HepG2 (cell line): ENCODE measurements around the gene TTC19. TPM values are rescaled to one million over a fixed set of nuclear protein-coding genes. Genes with fewer than 3 reads are reported as not detected.
A peak's percentile ranks its signal among the peaks of the same experiment; 100 is the strongest.

ENCODE experiments used
- ATAC-seq: fragments of 200-7000 bp; cut with Tn5 transposase; 3 replicates; pipeline ENCODE4 v1.9.1; 2020; ENCODE audit warnings: mild to moderate bottlenecking, moderate library complexity
- BruUV-seq: library from RNA; stranded (reverse); fragments of 400-500 nt; replicated peaks from 2 replicates; lab custom pipeline; 2021; lab: Mats Ljungman, UMichigan
- CTCF ChIA-PET: fragments of 300-600 bp; formaldehyde crosslinking; extraction: SDS; loops from one replicate; lab custom pipeline; 2021; ENCODE audit warnings: low total read pairs, inconsistent platforms, low intra/inter-chr PET ratio; lab: Yijun Ruan, JAX
- POLR2A ChIA-PET: fragments of 350-600 bp; sonication (Branson Sonifier 250); formaldehyde crosslinking; loops from one replicate; lab custom pipeline; 2020; ENCODE audit warnings: antibody characterized with exemption, inconsistent platforms; lab: Yijun Ruan, JAX
- DNase-seq: peaks from one replicate; pipeline ENCODE4 v3.0.0-alpha.2; 2015; ENCODE audit warnings: low spot score
- FAIRE-seq: peaks from 3 replicates; lab custom pipeline; 2011; peaks lifted over from hg19 to GRCh38; lab: Jason Lieb, UNC
- H2AFZ ChIP-seq: one replicate; pipeline ENCODE4 v1.6.1; 2011; ENCODE audit warnings: low read length, inconsistent platforms
- H3K27ac ChIP-seq: fragments of 300-600 bp; 3 replicates; pipeline ENCODE4 v1.8.0; 2011; ENCODE audit warnings: mixed run types, mild to moderate bottlenecking, mixed read lengths, low read length, inconsistent platforms; ENCODE audit not compliant: insufficient read depth; ENCODE audit errors: extremely low read length
- H3K27me3 ChIP-seq, 2 experiments: fragments of 200-600 bp in 1 of 2; 2 replicates in 1 of 2; 3 replicates in 1 of 2; pipeline versions ENCODE4 v1.6.0 to v1.8.0; 2011; ENCODE audit warnings: low read length in 2 of 2, mild to moderate bottlenecking in 2 of 2, moderate library complexity in 2 of 2, inconsistent platforms in 1 of 2; ENCODE audit not compliant: insufficient read depth in 2 of 2, control insufficient read depth in 1 of 2
- H3K36me3 ChIP-seq, 2 experiments: fragments of 200-600 bp in 1 of 2; replicated peaks in 1 of 2; 2 replicates in 1 of 2; 3 replicates in 1 of 2; pipeline versions ENCODE4 v1.5.1 to v1.8.0; 2011; ENCODE audit warnings: low read length in 2 of 2, inconsistent platforms in 1 of 2; ENCODE audit not compliant: insufficient read depth in 2 of 2, control insufficient read depth in 1 of 2
- H3K4me1 ChIP-seq: 2 replicates; pipeline ENCODE4 v1.5.1; 2012; ENCODE audit warnings: low read length, inconsistent platforms; ENCODE audit not compliant: insufficient read depth
- H3K4me2 ChIP-seq: 2 replicates; pipeline ENCODE4 v1.6.0; 2011; ENCODE audit warnings: low read depth, low read length, inconsistent platforms
- H3K4me3 ChIP-seq, 3 experiments: fragments of 200-600 bp in 1 of 3; sonication (generic), shearing (Covaris generic) in 1 of 3; replicated peaks in 1 of 3; 2 replicates each; pipeline ENCODE4 v1.5.1; 2011 to 2016; ENCODE audit warnings: low read length in 3 of 3, inconsistent platforms in 2 of 3, low read depth in 2 of 3, mild to moderate bottlenecking in 2 of 3, control low read depth in 1 of 3, mixed read lengths in 1 of 3; ENCODE audit not compliant: insufficient read depth in 1 of 3
- H3K79me2 ChIP-seq: one replicate; pipeline ENCODE4 v1.6.1; 2011; ENCODE audit warnings: low read length, inconsistent platforms; ENCODE audit not compliant: insufficient read depth
- H3K9ac ChIP-seq: 2 replicates; pipeline ENCODE4 v1.6.0; 2011; ENCODE audit warnings: mild to moderate bottlenecking, low read depth, low read length, inconsistent platforms; ENCODE audit not compliant: insufficient read depth
- H3K9me3 ChIP-seq: 2 replicates; pipeline ENCODE4 v1.5.1; 2012; ENCODE audit warnings: mild to moderate bottlenecking, low read length
- H4K20me1 ChIP-seq: 2 replicates; pipeline ENCODE4 v1.6.0; 2011; ENCODE audit warnings: inconsistent platforms, mild to moderate bottlenecking, low read length, moderate library complexity; ENCODE audit not compliant: insufficient read depth
- CEBPB ChIP-seq: IDR thresholded peaks from 2 replicates; pipeline ENCODE4 v1.6.1; 2011; ENCODE audit warnings: low read depth, low read length, improper control_type of control experiment, borderline replicate concordance
- CEBPG ChIP-seq: IDR thresholded peaks from 2 replicates; pipeline ENCODE4 v1.6.1; 2016
- MBD4 ChIP-seq: IDR thresholded peaks from 2 replicates; pipeline ENCODE4 v1.6.1; 2012; ENCODE audit warnings: low read length, inconsistent platforms, borderline replicate concordance
- PAX8 ChIP-seq: sonication (generic); formaldehyde crosslinking; IDR thresholded peaks from 2 replicates; pipeline ENCODE4 v1.8.0; 2022; ENCODE audit warnings: mild to moderate bottlenecking, missing genetic modification reagents, borderline replicate concordance
- SMAD9 ChIP-seq: sonication (generic); formaldehyde crosslinking; IDR thresholded peaks from 2 replicates; pipeline ENCODE4 v1.5.1; 2020; ENCODE audit warnings: mild to moderate bottlenecking, missing genetic modification reagents
- ZBTB42 ChIP-seq: sonication (generic); formaldehyde crosslinking; IDR thresholded peaks from 2 replicates; pipeline ENCODE4 v1.5.0; 2020; ENCODE audit warnings: mild to moderate bottlenecking, missing genetic modification reagents
- ZMAT3 ChIP-seq: sonication (generic); formaldehyde crosslinking; conservative IDR thresholded peaks from 2 replicates; pipeline ENCODE4 v1.7.0; 2021; ENCODE audit warnings: missing genetic modification reagents
- ZNF367 ChIP-seq: sonication (generic); formaldehyde crosslinking; IDR thresholded peaks from 2 replicates; pipeline ENCODE4 v1.4.0; 2020; ENCODE audit warnings: missing genetic modification reagents, borderline replicate concordance
- ZNF550 ChIP-seq: sonication (generic); formaldehyde crosslinking; IDR thresholded peaks from 2 replicates; pipeline ENCODE4 v1.4.0; 2020; ENCODE audit warnings: mild to moderate bottlenecking, missing genetic modification reagents, borderline replicate concordance
- WGBS: methylation state at CpG from one replicate; pipeline ENCODE4 v1.1.6; 2017; ENCODE audit warnings: low lambda C conversion rate; 5-methylcytosine and 5-hydroxymethylcytosine counted together
- in situ Hi-C: cut with HindIII; loops from 2 replicates; pipeline ENCODE4 v1.10.0; 2017; ENCODE audit warnings: low pct_unique_long_range_greater_than_20kb; ENCODE audit not compliant: extremely low pct_ligation_motif_present
- intact Hi-C: fragments of 100-400 bp; cut with micrococcal nuclease; formaldehyde crosslinking; loops from one replicate; pipeline ENCODE4 v1.10.0; 2022; ENCODE audit not compliant: unreplicated experiment
- polyA plus RNA-seq, 8 experiments: library from polyadenylated mRNA; depleted of rRNA in 3 of 8; stranded (reverse) in 7 of 8; unstranded in 1 of 8; fragments of >200 nt; fragmentation: Illumina TruSeq in 4 of 8; extraction: Trizol in 4 of 8; gene quantifications; 2 replicates each; pipeline versions ENCODE4 v1.2.1 to v1.2.3, GENCODE V29; 2011 to 2016; ENCODE audit warnings: low read depth in 4 of 8, missing spikeins in 1 of 8, mixed read lengths in 1 of 8; ENCODE audit not compliant: insufficient read depth in 1 of 8
- total RNA-seq, 5 experiments: library from RNA; depleted of rRNA; stranded (reverse); fragments of >200 nt; fragmentation: Illumina TruSeq; extraction: Trizol; gene quantifications; 2 replicates each; pipeline ENCODE4 v1.2.3, GENCODE V29; 2016; ENCODE audit warnings: low read depth in 1 of 5
- TF ChIP-seq, protein P1 (sequence below): sonication (generic); formaldehyde crosslinking; conservative IDR thresholded peaks from 2 replicates; pipeline ENCODE4 v1.4.0; 2020; ENCODE audit warnings: mild to moderate bottlenecking, missing genetic modification reagents, moderate library complexity

Gene TTC19
- total and polyA plus RNA-seq, 2 of the 13 experiments (the other 11 are each of a cell fraction or from before 2014, with no cell fraction given): 4.4 to 24.3 TPM

DNA sequence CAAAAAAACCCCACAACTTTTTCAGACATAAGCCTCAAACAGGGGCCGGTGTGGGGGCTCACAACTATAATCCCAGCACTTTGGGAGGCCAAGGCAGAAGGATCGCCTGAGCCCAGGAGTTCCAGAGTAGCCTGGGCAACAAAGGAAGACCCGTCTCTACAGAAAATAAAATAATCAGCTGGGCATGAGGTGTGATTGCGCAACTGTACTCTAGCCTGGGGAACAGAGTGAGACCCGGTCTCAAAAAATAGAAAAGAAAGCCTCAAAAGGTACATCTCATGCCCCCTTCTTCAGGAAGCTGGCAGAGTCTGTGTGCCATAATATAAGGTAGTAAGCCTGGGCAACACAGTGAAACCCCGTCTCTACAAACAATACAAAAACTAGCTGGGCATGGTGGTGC is 3.3 kb upstream of the TTC19 start:
- CTCF ChIA-PET: no interaction called here
- H4K20me1 ChIP-seq: no peaks in the 10 kb centered on the region
- BruUV-seq: no TSS peak
- H3K27ac ChIP-seq: no peak overlapping the region
- ATAC-seq: no peak
- H3K9ac ChIP-seq: no peak overlapping the region
- peaks cover 15% of the 10 kb centered on the region for H3K4me1 ChIP-seq
- peaks cover 15% of the 10 kb centered on the region for H3K79me2 ChIP-seq
- H3K9me3 ChIP-seq: no peaks in the 10 kb centered on the region
- WGBS: 83% methylated on average over 6 of the region's 6 CpGs
- no peak for FAIRE-seq
- in situ Hi-C loops: loop anchor here (5.0 kb wide), 2 partner anchors 49 to 169 kb away; partner anchors contain the start of gene ADORA2B
- H3K4me3 ChIP-seq: no peak overlapping the region
- H3K4me2 ChIP-seq: no peak overlapping the region
- no peak overlapping the region for H2AFZ ChIP-seq
- peaks cover 0 to 2% of the 10 kb centered on the region in 2 experiments; a peak in 3 of 5 replicates for H3K36me3 ChIP-seq
- POLR2A ChIA-PET: no interaction called here
- DNase-seq: no peak
- intact Hi-C loops: loop anchor here (5.0 kb wide), 2 partner anchors 401 to 734 kb away; no protein-coding TSS in a partner anchor
- TF ChIP-seq CEBPG (peak; percentile 75), ZNF367 (CRISPR knock-in tag) (no peak), ZMAT3 (CRISPR knock-in tag) (no peak), CEBPB (peak; percentile 84), PAX8 (CRISPR knock-in tag) (no peak), SMAD9 (no peak), MBD4 (no peak), ZNF550 (CRISPR knock-in tag) (no peak), ZBTB42 (CRISPR knock-in tag) (no peak)
- TF ChIP-seq, protein P1, sequence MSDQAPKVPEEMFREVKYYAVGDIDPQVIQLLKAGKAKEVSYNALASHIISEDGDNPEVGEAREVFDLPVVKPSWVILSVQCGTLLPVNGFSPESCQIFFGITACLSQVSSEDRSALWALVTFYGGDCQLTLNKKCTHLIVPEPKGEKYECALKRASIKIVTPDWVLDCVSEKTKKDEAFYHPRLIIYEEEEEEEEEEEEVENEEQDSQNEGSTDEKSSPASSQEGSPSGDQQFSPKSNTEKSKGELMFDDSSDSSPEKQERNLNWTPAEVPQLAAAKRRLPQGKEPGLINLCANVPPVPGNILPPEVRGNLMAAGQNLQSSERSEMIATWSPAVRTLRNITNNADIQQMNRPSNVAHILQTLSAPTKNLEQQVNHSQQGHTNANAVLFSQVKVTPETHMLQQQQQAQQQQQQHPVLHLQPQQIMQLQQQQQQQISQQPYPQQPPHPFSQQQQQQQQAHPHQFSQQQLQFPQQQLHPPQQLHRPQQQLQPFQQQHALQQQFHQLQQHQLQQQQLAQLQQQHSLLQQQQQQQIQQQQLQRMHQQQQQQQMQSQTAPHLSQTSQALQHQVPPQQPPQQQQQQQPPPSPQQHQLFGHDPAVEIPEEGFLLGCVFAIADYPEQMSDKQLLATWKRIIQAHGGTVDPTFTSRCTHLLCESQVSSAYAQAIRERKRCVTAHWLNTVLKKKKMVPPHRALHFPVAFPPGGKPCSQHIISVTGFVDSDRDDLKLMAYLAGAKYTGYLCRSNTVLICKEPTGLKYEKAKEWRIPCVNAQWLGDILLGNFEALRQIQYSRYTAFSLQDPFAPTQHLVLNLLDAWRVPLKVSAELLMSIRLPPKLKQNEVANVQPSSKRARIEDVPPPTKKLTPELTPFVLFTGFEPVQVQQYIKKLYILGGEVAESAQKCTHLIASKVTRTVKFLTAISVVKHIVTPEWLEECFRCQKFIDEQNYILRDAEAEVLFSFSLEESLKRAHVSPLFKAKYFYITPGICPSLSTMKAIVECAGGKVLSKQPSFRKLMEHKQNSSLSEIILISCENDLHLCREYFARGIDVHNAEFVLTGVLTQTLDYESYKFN (CRISPR knock-in tag): no peak
- no peaks in the 10 kb centered on the region; a peak in 1 of 5 replicates for H3K27me3 ChIP-seq
